Suprapubic skin (tissue), 4 donors: ENCODE results near the gene ABCA7. TPM values are rescaled to one million over a fixed set of nuclear protein-coding genes. Genes with fewer than 3 reads are reported as not detected.
A peak's percentile ranks its signal among the peaks of the same experiment; 100 is the strongest.

Experiments used
- DNase-seq, 2 donors: peaks; one replicate each; pipeline ENCODE4 v3.0.0-alpha.2; 2019; ENCODE audit warnings: low spot score in 2 of 2
- H3K27ac ChIP-seq: fragments of 200-600 bp; sonication (generic); one replicate; pipeline ENCODE4 v1.5.1; 2019
- H3K27me3 ChIP-seq: fragments of 200-600 bp; sonication (generic); one replicate; pipeline ENCODE4 v1.5.1; 2019
- H3K36me3 ChIP-seq: fragments of 200-600 bp; sonication (generic); one replicate; pipeline ENCODE4 v1.5.1; 2019
- H3K4me1 ChIP-seq: fragments of 200-600 bp; sonication (generic); one replicate; pipeline ENCODE4 v1.5.1; 2019
- H3K4me3 ChIP-seq: fragments of 200-600 bp; sonication (generic); one replicate; pipeline ENCODE4 v1.5.1; 2019; ENCODE audit warnings: mild to moderate bottlenecking
- H3K9me3 ChIP-seq: fragments of 200-600 bp; sonication (generic); one replicate; pipeline ENCODE4 v1.5.1; 2019
- CTCF ChIP-seq, 2 donors: fragments of 200-600 bp in 1 of 2; fragments of 450-650 bp in 1 of 2; sonication (generic) in 1 of 2; IDR thresholded peaks; one replicate each; pipeline ENCODE4 v1.5.1; 2016 to 2019; ENCODE audit warnings: antibody characterized with exemption in 2 of 2, mild to moderate bottlenecking in 1 of 2, moderate library complexity in 1 of 2
- EP300 ChIP-seq: sonication (generic); formaldehyde crosslinking; IDR thresholded peaks from one replicate; pipeline ENCODE4 v1.6.1; 2017; ENCODE audit warnings: antibody characterized with exemption
- POLR2A ChIP-seq, 2 donors: fragments of 450-650 bp; IDR thresholded peaks; one replicate each; pipeline ENCODE4 v1.6.1; 2017; ENCODE audit warnings: antibody characterized with exemption in 2 of 2, mild to moderate bottlenecking in 2 of 2, moderate library complexity in 2 of 2
- POLR2AphosphoS5 ChIP-seq, 3 donors: sonication (generic); formaldehyde crosslinking; IDR thresholded peaks; one replicate each; pipeline ENCODE4 v1.6.1; 2017; ENCODE audit warnings: antibody characterized with exemption in 3 of 3
- WGBS: methylation state at CpG from one replicate; pipeline ENCODE4 v1.1.5; 2018; 5-methylcytosine and 5-hydroxymethylcytosine counted together
- total RNA-seq, 4 donors: library from RNA; depleted of rRNA; stranded (reverse); fragments of >200 nt; gene quantifications; one replicate each; pipeline ENCODE4 v1.1.0, GENCODE V29; 2016

Gene ABCA7
- total RNA-seq, 4 donors from 2014 or later, result 29.8 to 97.6 (median 47.5) TPM

GRCh38 chr19:1072371-1073015 lies 32.6 kb downstream of the ABCA7 start:
- TF ChIP-seq POLR2A (IDR thresholded peaks at IDR 0.05), result no peak
- WGBS, result 86% methylated on average over 11 of the region's 11 CpGs
- H3K27ac ChIP-seq, result no peak overlapping the region
- no peaks in the 10 kb centered on the region for H3K36me3 ChIP-seq
- peaks cover 52% of the 10 kb centered on the region for H3K4me1 ChIP-seq
- H3K9me3 ChIP-seq, result no peaks in the 10 kb centered on the region
- no peak for DNase-seq
- peaks cover 28% of the 10 kb centered on the region for H3K27me3 ChIP-seq
- no peak overlapping the region for H3K4me3 ChIP-seq

- no peak for TF ChIP-seq EP300
- no peak for TF ChIP-seq POLR2A (IDR thresholded peaks at IDR 0.05)
- TF ChIP-seq CTCF (IDR thresholded peaks at IDR 0.05), result no peak
- no peak for TF ChIP-seq POLR2AphosphoS5 (IDR thresholded peaks at IDR 0.05)
- Histone ChIP-seq H3K4me1 (peaks cover 50% of the 10 kb centered on the region), H3K27ac (no peak overlapping the region), H3K9me3 (no peaks in the 10 kb centered on the region), H3K36me3 (no peaks in the 10 kb centered on the region), H3K27me3 (peaks cover 22% of the 10 kb centered on the region), H3K4me3 (no peak overlapping the region)
- WGBS, result 93% methylated on average over 12 of the region's 30 CpGs
- DNase-seq, result no peak
These were observed 33.4 kb downstream of the ABCA7 start for GRCh38 chr19:1073063-1073955.

DNA sequence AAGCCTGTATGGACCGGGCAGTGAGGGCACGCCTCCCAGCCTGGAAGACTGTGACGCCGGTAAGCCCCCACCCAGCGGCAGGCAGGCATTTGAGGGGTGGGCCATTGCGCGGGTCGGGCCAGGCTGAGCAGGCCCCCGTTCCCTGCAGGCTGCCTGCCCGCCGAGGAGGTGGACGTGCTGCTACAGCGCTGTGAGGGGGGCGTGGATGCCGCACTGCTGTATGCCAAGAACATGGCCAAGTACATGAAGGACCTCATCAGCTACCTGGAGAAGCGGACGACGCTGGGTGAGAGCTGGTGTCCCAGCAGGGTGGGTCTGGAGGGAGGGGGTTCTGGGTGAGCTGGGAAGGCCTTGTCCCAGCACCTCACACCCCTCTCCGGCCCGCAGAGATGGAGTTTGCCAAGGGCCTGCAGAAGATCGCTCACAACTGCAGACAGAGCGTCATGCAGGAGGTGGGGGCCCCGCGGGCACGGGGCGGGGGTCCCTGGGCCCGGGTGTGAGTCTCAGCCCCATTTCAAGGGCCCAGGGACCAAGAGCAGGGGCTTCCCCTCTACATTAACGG lies 34.1 kb downstream of the ABCA7 start:
- TF ChIP-seq CTCF (IDR thresholded peaks at IDR 0.05) (no peak), POLR2A (IDR thresholded peaks at IDR 0.05) (no peak), EP300 (no peak), POLR2AphosphoS5 (IDR thresholded peaks at IDR 0.05) (no peak)
- Histone ChIP-seq H3K27me3 (peaks cover 15% of the 10 kb centered on the region), H3K4me1 (peaks cover 47% of the 10 kb centered on the region), H3K36me3 (no peaks in the 10 kb centered on the region), H3K27ac (no peak overlapping the region), H3K4me3 (peak overlapping the region; percentile 33), H3K9me3 (no peaks in the 10 kb centered on the region)
- no peak for DNase-seq
- WGBS, result 72% methylated on average over 11 of the region's 28 CpGs

- Histone ChIP-seq H3K4me3 (peak overlapping the region; percentile 33), H3K4me1 (peaks cover 41% of the 10 kb centered on the region), H3K27ac (no peak overlapping the region), H3K9me3 (no peaks in the 10 kb centered on the region), H3K36me3 (peaks cover under 1% of the 10 kb centered on the region), H3K27me3 (peaks cover 10% of the 10 kb centered on the region)
- no peak for TF ChIP-seq POLR2AphosphoS5 (IDR thresholded peaks at IDR 0.05)
- no peak for TF ChIP-seq EP300
- TF ChIP-seq POLR2A (IDR thresholded peaks at IDR 0.05), result no peak
- TF ChIP-seq CTCF (IDR thresholded peaks at IDR 0.05), result no peak
- WGBS, result 44% methylated on average over 12 of the region's 54 CpGs
- peak; percentile 91 to 93 for DNase-seq
These were observed 34.8 kb downstream of the ABCA7 start for GRCh38 chr19:1074544-1075283.

DNA sequence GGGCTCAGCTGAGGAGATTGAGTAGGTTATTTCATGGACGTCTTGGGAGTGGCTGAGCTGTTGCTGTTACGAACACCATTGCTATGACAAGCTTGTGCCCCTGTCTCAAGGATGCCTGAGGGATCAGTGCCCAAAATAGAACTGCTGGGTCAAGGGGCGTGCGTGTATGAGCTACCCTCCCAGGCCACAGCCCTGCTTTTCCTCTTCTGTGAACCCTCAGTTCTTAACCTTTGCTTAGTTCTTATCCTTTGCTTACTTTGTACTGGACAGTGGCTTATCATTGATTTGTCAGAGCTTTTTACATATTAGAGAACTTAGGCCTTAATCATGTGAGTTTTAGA lies 36.1 kb downstream of the ABCA7 start:
- no peak for TF ChIP-seq CTCF (IDR thresholded peaks at IDR 0.05)
- TF ChIP-seq POLR2A (IDR thresholded peaks at IDR 0.05), result no peak
- H3K27ac ChIP-seq, result no peak overlapping the region
- peaks cover 3% of the 10 kb centered on the region for H3K27me3 ChIP-seq
- peaks cover 36% of the 10 kb centered on the region for H3K4me1 ChIP-seq
- 68% methylated on average over 4 of the region's 4 CpGs for WGBS
- peaks cover 12% of the 10 kb centered on the region for H3K36me3 ChIP-seq
- no peaks in the 10 kb centered on the region for H3K9me3 ChIP-seq
- no peak for DNase-seq
- H3K4me3 ChIP-seq, result no peak overlapping the region
